PC-9 (cell line): Measurements from ENCODE around the gene SRGAP3. TPM values are rescaled to one million over a fixed set of nuclear protein-coding genes. Genes with fewer than 3 reads are reported as not detected.

Experiments
- BruUV-seq: library from RNA; stranded (reverse); fragments of 400-500 nt; replicated peaks from 2 replicates; lab custom pipeline; 2021; lab: Mats Ljungman, UMichigan
- CTCF ChIA-PET: fragments of 300-600 bp; sonication (Branson Sonifier 250); formaldehyde crosslinking; loops from one replicate; lab custom pipeline; 2022; ENCODE audit warnings: antibody characterized with exemption; lab: Charles Lee
- POLR2A ChIA-PET: fragments of 300-600 bp; sonication (Branson Sonifier 250); formaldehyde crosslinking; loops from one replicate; lab custom pipeline; 2022; ENCODE audit warnings: antibody characterized with exemption; ENCODE audit not compliant: unreplicated experiment; lab: Charles Lee
- DNase-seq, 2 experiments: peaks; one replicate each; pipeline versions ENCODE4 v3.0.0 to v3.0.0-alpha.2; 2015 to 2022; ENCODE audit warnings: mixed read lengths in 1 of 2
- H2AFZ ChIP-seq: fragments of 200-600 bp; sonication (generic); 2 replicates; pipeline ENCODE4 v1.8.1; 2017; ENCODE audit warnings: antibody characterized with exemption
- H3F3A ChIP-seq: fragments of 200-600 bp; sonication (generic); 2 replicates; pipeline ENCODE4 v1.8.1; 2017; ENCODE audit warnings: antibody characterized with exemption, mild to moderate bottlenecking, low read depth; ENCODE audit not compliant: insufficient read depth
- H3K27ac ChIP-seq: fragments of 200-600 bp; sonication (generic); 2 replicates; pipeline ENCODE4 v1.6.1; 2016; ENCODE audit warnings: mixed run types
- H3K27me3 ChIP-seq: fragments of 200-600 bp; sonication (generic); 2 replicates; pipeline ENCODE4 v1.6.1; 2016; ENCODE audit warnings: low read depth, mixed run types; ENCODE audit not compliant: insufficient read depth
- H3K36me3 ChIP-seq: fragments of 200-600 bp; sonication (generic); 2 replicates; pipeline ENCODE4 v1.6.1; 2016; ENCODE audit warnings: low read depth, mixed run types
- H3K4me1 ChIP-seq: fragments of 200-600 bp; sonication (generic); replicated peaks from 2 replicates; pipeline ENCODE4 v1.6.1; 2016; ENCODE audit warnings: mixed run types; ENCODE audit not compliant: insufficient read depth
- H3K4me2 ChIP-seq: fragments of 200-600 bp; sonication (generic); 2 replicates; pipeline ENCODE4 v1.6.1; 2017; ENCODE audit warnings: mixed run types
- H3K4me3 ChIP-seq: fragments of 200-600 bp; sonication (generic); 2 replicates; pipeline ENCODE4 v1.6.1; 2016; ENCODE audit warnings: mixed run types
- H3K79me2 ChIP-seq: fragments of 200-600 bp; sonication (generic); 2 replicates; pipeline ENCODE4 v1.6.1; 2017; ENCODE audit warnings: low read depth, mixed run types
- H3K9me2 ChIP-seq: fragments of 200-600 bp; sonication (generic); 2 replicates; pipeline ENCODE4 v1.8.1; 2017; ENCODE audit warnings: mild to moderate bottlenecking; ENCODE audit not compliant: insufficient read depth
- H3K9me3 ChIP-seq: fragments of 200-600 bp; sonication (generic); 2 replicates; pipeline ENCODE4 v1.8.1; 2016; ENCODE audit warnings: low read depth; ENCODE audit not compliant: insufficient read depth
- H4K20me1 ChIP-seq: fragments of 200-600 bp; sonication (generic); 2 replicates; pipeline ENCODE4 v1.8.1; 2017; ENCODE audit not compliant: insufficient read depth
- EZH2 ChIP-seq: fragments of 200-600 bp; sonication (generic); IDR thresholded peaks from 2 replicates; pipeline ENCODE4 v1.8.0; 2017; ENCODE audit warnings: antibody characterized with exemption, low read depth
- intact Hi-C: fragments of 100-400 bp; cut with micrococcal nuclease; formaldehyde crosslinking; loops from one replicate; pipeline ENCODE4 v1.10.0; 2022; ENCODE audit not compliant: unreplicated experiment
- total RNA-seq: library from RNA; stranded (reverse); gene quantifications from 2 replicates; pipeline ENCODE4 v1.2.3, GENCODE V29; 2021
- TF ChIP-seq, protein P1 (sequence below): fragments of 200-600 bp; sonication (generic); conservative IDR thresholded peaks from 2 replicates; pipeline ENCODE4 v1.6.1; 2017; ENCODE audit warnings: mixed run types, antibody characterized with exemption, mild to moderate bottlenecking, moderate library complexity

Gene SRGAP3
- total RNA-seq, 1 experiment from 2014 or later: 17.5 TPM

DNA sequence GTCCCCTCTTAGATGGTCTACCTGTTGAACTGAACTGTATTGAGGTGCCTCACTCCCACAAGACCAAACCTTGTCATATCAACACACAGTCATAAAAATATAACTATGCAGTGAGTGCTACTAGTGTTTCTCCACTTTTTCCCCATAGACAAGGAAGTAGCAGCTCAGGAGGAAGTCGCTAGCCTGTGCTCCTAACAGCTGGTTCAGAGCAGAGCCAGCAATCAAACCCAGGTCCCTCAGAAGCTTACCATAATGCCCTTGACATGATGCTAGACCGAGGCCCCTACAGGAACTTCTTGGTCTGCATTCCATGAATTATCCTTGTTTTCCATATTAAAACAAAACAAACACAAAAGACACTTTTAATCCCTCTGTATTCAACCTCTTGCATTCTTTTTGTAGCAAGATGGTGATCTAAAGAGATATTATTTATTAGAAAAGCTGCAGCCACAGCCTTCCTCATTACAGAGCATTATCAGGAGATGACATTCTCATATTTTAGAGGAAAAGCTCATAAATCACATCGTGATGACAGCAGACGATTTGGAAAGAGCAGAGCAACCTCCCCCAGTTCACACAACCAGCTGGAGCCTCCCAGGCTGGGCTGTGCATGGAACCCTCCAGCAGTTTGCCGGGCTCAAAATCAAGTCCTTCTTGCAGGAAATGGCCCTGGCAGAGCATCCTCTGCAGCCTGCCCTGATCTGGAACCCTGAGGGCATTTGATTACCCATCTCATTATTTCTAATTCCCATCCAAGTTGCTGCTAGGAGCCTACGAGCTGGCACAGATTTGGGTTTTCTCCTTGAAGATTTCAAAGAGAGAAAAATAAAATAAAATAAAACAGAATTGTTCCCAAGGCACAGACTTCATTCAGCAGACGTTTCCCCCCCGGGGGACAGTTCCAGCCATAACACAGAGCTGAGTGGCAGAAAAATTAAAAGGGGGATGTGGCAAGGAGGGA is 118.8 kb downstream of the SRGAP3 start:
- no peaks in the 10 kb centered on the region for H3K36me3 ChIP-seq
- no peaks in the 10 kb centered on the region for H3F3A ChIP-seq
- ChIA-PET CTCF (interaction anchor here (0.6 kb wide), 1 partner anchor 172 kb away, joined by 3 read pairs; no protein-coding TSS in a partner anchor), POLR2A (no interaction called here)
- H2AFZ ChIP-seq: no peak overlapping the region
- H3K4me1 ChIP-seq: no peaks in the 10 kb centered on the region
- H3K4me2 ChIP-seq: no peak overlapping the region
- intact Hi-C loops: no loop called here
- H3K27me3 ChIP-seq: no peaks in the 10 kb centered on the region
- no peaks in the 10 kb centered on the region for H3K9me3 ChIP-seq
- H3K9me2 ChIP-seq: no peaks in the 10 kb centered on the region
- no peaks in the 10 kb centered on the region for H3K79me2 ChIP-seq
- DNase-seq: no peak
- H4K20me1 ChIP-seq: no peaks in the 10 kb centered on the region
- no peak for TF ChIP-seq EZH2
- TF ChIP-seq, protein P1, sequence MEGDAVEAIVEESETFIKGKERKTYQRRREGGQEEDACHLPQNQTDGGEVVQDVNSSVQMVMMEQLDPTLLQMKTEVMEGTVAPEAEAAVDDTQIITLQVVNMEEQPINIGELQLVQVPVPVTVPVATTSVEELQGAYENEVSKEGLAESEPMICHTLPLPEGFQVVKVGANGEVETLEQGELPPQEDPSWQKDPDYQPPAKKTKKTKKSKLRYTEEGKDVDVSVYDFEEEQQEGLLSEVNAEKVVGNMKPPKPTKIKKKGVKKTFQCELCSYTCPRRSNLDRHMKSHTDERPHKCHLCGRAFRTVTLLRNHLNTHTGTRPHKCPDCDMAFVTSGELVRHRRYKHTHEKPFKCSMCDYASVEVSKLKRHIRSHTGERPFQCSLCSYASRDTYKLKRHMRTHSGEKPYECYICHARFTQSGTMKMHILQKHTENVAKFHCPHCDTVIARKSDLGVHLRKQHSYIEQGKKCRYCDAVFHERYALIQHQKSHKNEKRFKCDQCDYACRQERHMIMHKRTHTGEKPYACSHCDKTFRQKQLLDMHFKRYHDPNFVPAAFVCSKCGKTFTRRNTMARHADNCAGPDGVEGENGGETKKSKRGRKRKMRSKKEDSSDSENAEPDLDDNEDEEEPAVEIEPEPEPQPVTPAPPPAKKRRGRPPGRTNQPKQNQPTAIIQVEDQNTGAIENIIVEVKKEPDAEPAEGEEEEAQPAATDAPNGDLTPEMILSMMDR: no peak
- no TSS peak for BruUV-seq
- no peak overlapping the region for H3K4me3 ChIP-seq
- no peak overlapping the region for H3K27ac ChIP-seq

DNA sequence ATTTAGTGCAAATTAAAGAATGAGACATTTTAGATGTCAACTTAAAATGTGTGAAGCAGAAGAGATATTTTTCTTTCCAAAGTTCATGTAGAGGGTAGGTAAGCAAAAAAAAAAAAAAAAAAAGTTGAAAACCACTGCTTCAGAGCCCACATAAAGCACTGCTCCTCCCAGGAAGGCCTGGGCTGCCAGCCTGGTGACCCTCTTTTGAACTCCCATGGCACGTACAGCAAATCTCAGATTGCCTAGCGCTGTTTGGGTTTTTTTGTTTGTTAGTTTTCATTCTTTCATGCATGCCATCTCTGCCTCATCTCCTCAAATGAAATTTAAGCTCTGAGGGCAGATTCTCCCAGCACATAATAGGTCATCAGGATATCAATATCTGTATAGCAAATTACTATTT is 120.1 kb downstream of the SRGAP3 start:
- Histone ChIP-seq H3K36me3 (no peaks in the 10 kb centered on the region), H3K4me2 (no peak overlapping the region), H3K27ac (no peak overlapping the region), H3K4me3 (no peak overlapping the region), H4K20me1 (no peaks in the 10 kb centered on the region), H3K27me3 (no peaks in the 10 kb centered on the region), H3F3A (no peaks in the 10 kb centered on the region), H3K9me3 (no peaks in the 10 kb centered on the region), H2AFZ (no peak overlapping the region), H3K9me2 (no peaks in the 10 kb centered on the region), H3K4me1 (no peaks in the 10 kb centered on the region), H3K79me2 (no peaks in the 10 kb centered on the region)
- ChIA-PET CTCF (interaction anchor here (0.7 kb wide), 1 partner anchor 143 kb away, joined by 6 read pairs; no protein-coding TSS in a partner anchor), POLR2A (interaction anchor here (0.5 kb wide), 1 partner anchor 122 kb away, joined by 3 read pairs; no protein-coding TSS in a partner anchor)
- intact Hi-C loops: no loop called here
- no peak for TF ChIP-seq EZH2
- TF ChIP-seq, protein P1: no peak
- no TSS peak for BruUV-seq
- DNase-seq: no peak

DNA sequence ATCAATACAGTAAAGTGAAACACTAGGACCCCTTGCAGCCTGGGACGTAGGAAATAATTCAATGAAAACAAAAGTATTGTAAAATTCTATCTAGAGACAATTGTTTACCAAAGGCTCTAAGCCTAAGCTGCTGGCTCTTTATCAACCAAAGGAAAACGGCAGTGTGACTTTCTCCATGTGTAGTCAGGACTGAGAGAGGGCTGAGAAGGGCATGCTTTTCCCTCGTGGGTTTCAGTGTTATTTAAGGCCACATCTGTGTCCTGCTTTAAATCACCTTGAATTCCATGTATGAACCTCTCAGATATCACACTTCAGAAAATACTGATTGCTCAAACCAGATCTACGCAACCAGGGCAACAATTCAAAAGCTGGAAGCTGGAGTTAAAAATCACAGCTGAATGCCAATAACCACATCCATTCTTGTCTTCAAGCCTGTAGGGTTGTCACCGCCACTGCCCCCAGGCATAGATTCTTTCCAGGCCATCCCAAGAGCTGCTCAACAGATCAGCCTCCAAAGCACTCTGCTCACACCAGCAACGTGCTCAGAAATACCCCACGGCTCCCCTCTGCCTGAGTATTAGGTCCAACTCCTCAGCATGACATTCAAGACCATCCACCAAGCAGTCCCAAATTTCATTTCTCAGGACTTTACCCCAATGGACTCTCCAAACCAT is 124.0 kb downstream of the SRGAP3 start:
- no TSS peak for BruUV-seq
- POLR2A ChIA-PET: no interaction called here

More for the DNA sequence above, 124.0 kb downstream of the SRGAP3 start:
- H3K36me3 ChIP-seq: no peaks in the 10 kb centered on the region
- no peak overlapping the region for H2AFZ ChIP-seq
- H3K27ac ChIP-seq: no peak overlapping the region
- CTCF ChIA-PET: no interaction called here
- TF ChIP-seq, protein P1: no peak
- no peak for TF ChIP-seq EZH2
- no peaks in the 10 kb centered on the region for H3K79me2 ChIP-seq
- no peaks in the 10 kb centered on the region for H3K9me2 ChIP-seq
- no peaks in the 10 kb centered on the region for H3K4me1 ChIP-seq
- DNase-seq: no peak
- H3K9me3 ChIP-seq: no peaks in the 10 kb centered on the region
- no peaks in the 10 kb centered on the region for H3F3A ChIP-seq
- intact Hi-C loops: no loop called here
- no peaks in the 10 kb centered on the region for H4K20me1 ChIP-seq
- H3K4me3 ChIP-seq: no peak overlapping the region
- no peaks in the 10 kb centered on the region for H3K27me3 ChIP-seq
- H3K4me2 ChIP-seq: no peak overlapping the region
